Prostate gland (tissue), 2 donors: ENCODE data around the gene RGS2.

ENCODE experiments used
- POLR2A ChIP-seq: fragments of 450-650 bp; IDR thresholded peaks from one replicate; pipeline ENCODE4 v1.6.1; 2016; ENCODE audit warnings: antibody characterized with exemption, mild to moderate bottlenecking
- POLR2AphosphoS5 ChIP-seq: sonication (generic); formaldehyde crosslinking; IDR thresholded peaks from one replicate; pipeline ENCODE4 v1.6.1; 2017; ENCODE audit warnings: antibody characterized with exemption
- TF ChIP-seq, protein P1 (sequence below), 4 experiments: fragments of 200-600 bp in 2 of 4; fragments of 450-650 bp in 2 of 4; sonication (generic) in 2 of 4; IDR thresholded peaks; 1 replicate in 3 of 4; 2 replicates in 1 of 4; pipeline ENCODE4 v1.5.1; 2016 to 2019; ENCODE audit warnings: antibody characterized with exemption in 4 of 4, mild to moderate bottlenecking in 2 of 4, moderate library complexity in 2 of 4

DNA sequence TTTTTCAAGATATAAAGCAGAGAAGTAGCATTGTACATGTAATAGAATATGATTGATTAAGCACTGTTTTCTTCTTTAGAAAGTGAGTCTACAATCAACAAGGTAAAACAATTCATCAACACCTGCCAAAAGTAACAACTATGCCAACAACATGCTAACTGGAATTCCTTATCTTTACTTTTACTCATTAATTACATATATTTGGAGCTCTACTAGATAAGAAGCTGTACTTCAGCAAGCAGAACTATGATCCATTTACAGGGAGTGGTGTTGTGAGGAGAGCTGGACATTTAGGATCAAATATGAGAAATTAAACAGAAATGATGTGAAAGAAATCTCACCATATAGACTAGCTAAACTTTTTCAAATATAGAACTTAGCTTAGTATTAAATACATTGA is 51.0 kb downstream of the RGS2 start:
- TF ChIP-seq, protein P1, sequence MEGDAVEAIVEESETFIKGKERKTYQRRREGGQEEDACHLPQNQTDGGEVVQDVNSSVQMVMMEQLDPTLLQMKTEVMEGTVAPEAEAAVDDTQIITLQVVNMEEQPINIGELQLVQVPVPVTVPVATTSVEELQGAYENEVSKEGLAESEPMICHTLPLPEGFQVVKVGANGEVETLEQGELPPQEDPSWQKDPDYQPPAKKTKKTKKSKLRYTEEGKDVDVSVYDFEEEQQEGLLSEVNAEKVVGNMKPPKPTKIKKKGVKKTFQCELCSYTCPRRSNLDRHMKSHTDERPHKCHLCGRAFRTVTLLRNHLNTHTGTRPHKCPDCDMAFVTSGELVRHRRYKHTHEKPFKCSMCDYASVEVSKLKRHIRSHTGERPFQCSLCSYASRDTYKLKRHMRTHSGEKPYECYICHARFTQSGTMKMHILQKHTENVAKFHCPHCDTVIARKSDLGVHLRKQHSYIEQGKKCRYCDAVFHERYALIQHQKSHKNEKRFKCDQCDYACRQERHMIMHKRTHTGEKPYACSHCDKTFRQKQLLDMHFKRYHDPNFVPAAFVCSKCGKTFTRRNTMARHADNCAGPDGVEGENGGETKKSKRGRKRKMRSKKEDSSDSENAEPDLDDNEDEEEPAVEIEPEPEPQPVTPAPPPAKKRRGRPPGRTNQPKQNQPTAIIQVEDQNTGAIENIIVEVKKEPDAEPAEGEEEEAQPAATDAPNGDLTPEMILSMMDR (IDR thresholded peaks at IDR 0.05): no peak
- TF ChIP-seq POLR2A (no peak), POLR2AphosphoS5 (no peak)
